HCT116 (cell line): ENCODE data around the gene DHX34.

Experiments used
- ELF1 ChIP-seq: IDR thresholded peaks from 2 replicates; pipeline ENCODE4 v1.6.1; 2012; ENCODE audit warnings: low read depth, borderline replicate concordance
- EZH2phosphoT487 ChIP-seq: fragments of 200-600 bp; IDR thresholded peaks from 2 replicates; pipeline ENCODE4 v1.6.1; 2018; ENCODE audit warnings: antibody characterized with exemption, borderline replicate concordance
- POLR2AphosphoS5 ChIP-seq: IDR thresholded peaks from 2 replicates; pipeline ENCODE4 v1.6.1; 2011; ENCODE audit warnings: mild to moderate bottlenecking, low read depth, low read length, moderate library complexity

DNA sequence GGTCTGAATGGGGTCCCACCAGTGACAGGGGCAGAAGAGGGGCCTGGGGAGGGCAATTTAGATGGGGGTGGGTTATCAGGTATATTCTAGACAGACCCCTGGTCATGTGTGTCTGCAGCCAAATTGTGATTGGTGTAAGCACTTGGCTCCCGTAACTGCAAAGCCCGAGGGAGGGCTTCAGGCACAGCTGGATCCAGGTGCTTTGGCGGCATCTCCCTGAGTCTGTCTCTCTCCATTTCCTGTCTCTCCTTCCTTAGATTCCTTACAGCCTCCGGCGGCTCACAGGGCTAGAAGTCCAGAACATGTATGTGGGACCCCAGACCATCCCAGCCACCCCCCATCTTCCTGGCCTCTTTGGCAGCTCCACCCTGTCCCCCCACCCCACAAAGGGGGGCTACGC, 31.4 kb downstream of the DHX34 start:
- TF ChIP-seq ELF1 (no peak), EZH2phosphoT487 (no peak), POLR2AphosphoS5 (no peak)
